Keratinocyte (primary cell): ENCODE measurements around the gene PRR33. TPM values are rescaled to one million over a fixed set of nuclear protein-coding genes. Genes with fewer than 3 reads are reported as not detected.

ENCODE experiments used
- DNase-seq: peaks from one replicate; pipeline ENCODE4 v3.0.0-alpha.2; 2011; ENCODE audit warnings: low read depth, missing footprints, low spot score
- FAIRE-seq: peaks from 2 replicates; lab custom pipeline; 2011; peaks lifted over from hg19 to GRCh38; lab: Jason Lieb, UNC
- H2AFZ ChIP-seq: 2 replicates; pipeline ENCODE4 v1.6.0; 2012; ENCODE audit warnings: low read length, control low read depth, inconsistent platforms; ENCODE audit not compliant: control insufficient read depth
- H3K27ac ChIP-seq: 2 replicates; pipeline ENCODE4 v1.5.1; 2011; ENCODE audit warnings: low read length; ENCODE audit not compliant: control insufficient read depth, insufficient read depth
- H3K27me3 ChIP-seq: 3 replicates; pipeline ENCODE4 v1.6.0; 2011; ENCODE audit warnings: low read length; ENCODE audit not compliant: control insufficient read depth, insufficient read depth; ENCODE audit errors: extremely low read depth
- H3K36me3 ChIP-seq, 2 experiments: 2 replicates in 1 of 2; 3 replicates in 1 of 2; pipeline ENCODE4 v1.5.1; 2011; ENCODE audit warnings: low read length in 2 of 2, mild to moderate bottlenecking in 1 of 2; ENCODE audit not compliant: control insufficient read depth in 2 of 2, insufficient read depth in 2 of 2; ENCODE audit errors: extremely low read depth in 1 of 2
- H3K4me1 ChIP-seq: 3 replicates; pipeline ENCODE4 v1.5.1; 2011; ENCODE audit warnings: low read length; ENCODE audit not compliant: control insufficient read depth, insufficient read depth; ENCODE audit errors: extremely low read depth
- H3K4me2 ChIP-seq: 3 replicates; pipeline ENCODE4 v1.6.0; 2011; ENCODE audit warnings: low read depth, low read length; ENCODE audit not compliant: control insufficient read depth, insufficient read depth; ENCODE audit errors: extremely low read depth
- H3K4me3 ChIP-seq, 3 experiments: fragments of 200-600 bp in 1 of 3; sonication (generic) in 1 of 3; 2 replicates in 2 of 3; 3 replicates in 1 of 3; pipeline ENCODE4 v1.5.1; 2011 to 2016; ENCODE audit warnings: low read length in 3 of 3, mild to moderate bottlenecking in 3 of 3, control low read depth in 2 of 3, inconsistent platforms in 1 of 3, low read depth in 1 of 3, mixed read lengths in 1 of 3, mixed run types in 1 of 3, moderate library complexity in 1 of 3; ENCODE audit not compliant: control insufficient read depth in 2 of 3, insufficient read depth in 2 of 3; ENCODE audit errors: extremely low read depth in 1 of 3
- H3K79me2 ChIP-seq: 2 replicates; pipeline ENCODE4 v1.6.0; 2012; ENCODE audit warnings: low read length; ENCODE audit not compliant: control insufficient read depth, insufficient read depth
- H3K9ac ChIP-seq: 3 replicates; pipeline ENCODE4 v1.6.0; 2011; ENCODE audit warnings: low read length; ENCODE audit not compliant: control insufficient read depth, insufficient read depth; ENCODE audit errors: extremely low read depth
- H3K9me1 ChIP-seq: 3 replicates; pipeline ENCODE4 v1.6.0; 2011; ENCODE audit warnings: low read length; ENCODE audit not compliant: control insufficient read depth, insufficient read depth; ENCODE audit errors: extremely low read depth
- H3K9me3 ChIP-seq: 2 replicates; pipeline ENCODE4 v1.5.1; 2012; ENCODE audit warnings: low read depth, low read length; ENCODE audit not compliant: control insufficient read depth
- H4K20me1 ChIP-seq: 3 replicates; pipeline ENCODE4 v1.6.0; 2011; ENCODE audit warnings: low read length; ENCODE audit not compliant: control insufficient read depth, insufficient read depth; ENCODE audit errors: extremely low read depth
- CTCF ChIP-seq, 3 experiments: IDR thresholded peaks in 1 of 3; conservative IDR thresholded peaks in 1 of 3; optimal IDR thresholded peaks in 1 of 3; 2 replicates in 2 of 3; 3 replicates in 1 of 3; pipeline versions ENCODE3 to v1.5.1; 2011; ENCODE audit warnings: low read length in 3 of 3, mild to moderate bottlenecking in 3 of 3, moderate library complexity in 2 of 3, control low read depth in 1 of 3, inconsistent platforms in 1 of 3; ENCODE audit not compliant: insufficient read depth in 2 of 3; ENCODE audit errors: extremely low read depth in 1 of 3
- EZH2 ChIP-seq: IDR thresholded peaks from one replicate; pipeline ENCODE4 v1.6.1; 2012; ENCODE audit warnings: inconsistent platforms, mild to moderate bottlenecking, low read length, moderate library complexity
- dilution Hi-C: fragments of 300-500 bp; cut with MboI; formaldehyde crosslinking; loops from one replicate; pipeline ENCODE4 v1.7.0; 2020; ENCODE audit warnings: low sequenced_read_pairs; ENCODE audit not compliant: extremely low pct_ligation_motif_present
- polyA plus RNA-seq, 5 experiments: library from polyadenylated mRNA; depleted of rRNA in 3 of 5; stranded (reverse) in 3 of 5; stranded (forward) in 1 of 5; unstranded in 1 of 5; fragments of >200 nt; gene quantifications; 1 replicate in 1 of 5; 2 replicates in 3 of 5; 3 replicates in 1 of 5; pipeline versions ENCODE4 v1.2.1 to v1.2.3, GENCODE V29; 2011 to 2012; ENCODE audit warnings: missing spikeins in 2 of 5, low read depth in 1 of 5, low replicate concordance in 1 of 5

PRR33 gene
- polyA plus RNA-seq, 1 donor (not counting 4 experiments of a cell fraction or from before 2014, with no cell fraction given) = not detected

- no peak overlapping the region for H3K27ac ChIP-seq
- no peaks in the 10 kb centered on the region for H3K36me3 ChIP-seq
- no peaks in the 10 kb centered on the region for H3K9me1 ChIP-seq
- H3K9ac ChIP-seq = no peak overlapping the region
- H2AFZ ChIP-seq = no peak overlapping the region
- DNase-seq (no peak), FAIRE-seq (no peak)
- dilution Hi-C loops = no loop called here
- no peaks in the 10 kb centered on the region for H4K20me1 ChIP-seq
- no peaks in the 10 kb centered on the region for H3K79me2 ChIP-seq
- H3K4me1 ChIP-seq = no peaks in the 10 kb centered on the region
- no peaks in the 10 kb centered on the region for H3K27me3 ChIP-seq
- H3K9me3 ChIP-seq = no peaks in the 10 kb centered on the region
- TF ChIP-seq EZH2 (no peak), CTCF (optimal IDR thresholded peaks at IDR 0.05 in 1 of 3, IDR thresholded peaks at IDR 0.05 in 1 of 3, conservative IDR thresholded peaks at IDR 0.05 in 1 of 3; ENCODE audit: extremely low read depth in 1 of 3, insufficient read depth in 2 of 3, low read length in 3 of 3) (no peak)
- H3K4me2 ChIP-seq = no peak overlapping the region
- no peak overlapping the region for H3K4me3 ChIP-seq
Measured at GRCh38 chr11:1896923-1897322, 5.2 kb upstream of the PRR33 start.

- H3K27me3 ChIP-seq = no peaks in the 10 kb centered on the region
- FAIRE-seq = no peak
- dilution Hi-C loops = no loop called here
- H3K9ac ChIP-seq = no peak overlapping the region
- H2AFZ ChIP-seq = no peak overlapping the region
- no peak overlapping the region for H3K4me2 ChIP-seq
- no peaks in the 10 kb centered on the region for H3K4me1 ChIP-seq
- H3K27ac ChIP-seq = no peak overlapping the region
- H3K79me2 ChIP-seq = no peaks in the 10 kb centered on the region
- H3K9me3 ChIP-seq = no peaks in the 10 kb centered on the region
- no peaks in the 10 kb centered on the region for H3K9me1 ChIP-seq
- H4K20me1 ChIP-seq = no peaks in the 10 kb centered on the region
- no peak overlapping the region for H3K4me3 ChIP-seq
- TF ChIP-seq CTCF (optimal IDR thresholded peaks at IDR 0.05 in 1 of 3, IDR thresholded peaks at IDR 0.05 in 1 of 3, conservative IDR thresholded peaks at IDR 0.05 in 1 of 3; ENCODE audit: extremely low read depth in 1 of 3, insufficient read depth in 2 of 3, low read length in 3 of 3) (no peak), EZH2 (no peak)
- H3K36me3 ChIP-seq = no peaks in the 10 kb centered on the region
- DNase-seq = no peak
Measured at GRCh38 chr11:1896468-1896867, 4.8 kb upstream of the PRR33 start.
